Loucy (cell line): ENCODE results near the gene RER1.

Experiments used
- H2AFZ ChIP-seq: fragments of 200-600 bp; sonication (generic); 2 replicates; pipeline ENCODE4 v1.6.0; 2016; ENCODE audit warnings: antibody characterized with exemption, mild to moderate bottlenecking, low read length, moderate library complexity
- H3F3A ChIP-seq: fragments of 200-600 bp; 2 replicates; pipeline ENCODE4 v1.6.0; 2016; ENCODE audit warnings: antibody characterized with exemption, low read depth, mild to moderate bottlenecking
- H3K27me3 ChIP-seq: fragments of 200-600 bp; sonication (generic); 2 replicates; pipeline ENCODE4 v1.6.1; 2014; ENCODE audit warnings: low read length, mild to moderate bottlenecking; ENCODE audit not compliant: insufficient read depth, poor library complexity, severe bottlenecking
- H3K36me3 ChIP-seq: fragments of 200-600 bp; sonication (generic); 2 replicates; pipeline ENCODE4 v1.6.1; 2016; ENCODE audit warnings: low read length; ENCODE audit not compliant: insufficient read depth
- H3K4me1 ChIP-seq: fragments of 200-600 bp; sonication (generic); 2 replicates; pipeline ENCODE4 v1.5.1; 2014; ENCODE audit warnings: low read length, mild to moderate bottlenecking; ENCODE audit not compliant: insufficient read depth, poor library complexity, severe bottlenecking
- H3K4me2 ChIP-seq: fragments of 200-600 bp; sonication (generic); 2 replicates; pipeline ENCODE4 v1.6.0; 2014; ENCODE audit warnings: antibody characterized with exemption, low read length, low read depth, mild to moderate bottlenecking; ENCODE audit not compliant: poor library complexity, severe bottlenecking
- H3K4me3 ChIP-seq: fragments of 200-600 bp; sonication (generic); 2 replicates; pipeline ENCODE4 v1.5.1; 2014; ENCODE audit warnings: low read length, mild to moderate bottlenecking, mixed read lengths; ENCODE audit not compliant: poor library complexity, severe bottlenecking
- H3K79me2 ChIP-seq: fragments of 200-600 bp; sonication (generic); 2 replicates; pipeline ENCODE4 v1.6.1; 2014; ENCODE audit warnings: low read length; ENCODE audit not compliant: insufficient read depth
- H3K9ac ChIP-seq: fragments of 200-600 bp; sonication (generic); 2 replicates; pipeline ENCODE4 v1.6.0; 2014; ENCODE audit warnings: mild to moderate bottlenecking, low read depth, low read length, moderate library complexity; ENCODE audit not compliant: poor library complexity, severe bottlenecking
- H3K9me2 ChIP-seq: fragments of 200-600 bp; sonication (generic); replicated peaks from 2 replicates; pipeline ENCODE4 v1.6.1; 2016; ENCODE audit warnings: low read depth, low read length, mixed read lengths
- H3K9me3 ChIP-seq: fragments of 200-600 bp; sonication (generic); 2 replicates; pipeline ENCODE4 v1.6.1; 2014; ENCODE audit warnings: mild to moderate bottlenecking, antibody characterized with exemption, low read length, low read depth; ENCODE audit not compliant: insufficient read depth
- H4K20me1 ChIP-seq: fragments of 200-600 bp; sonication (generic); 2 replicates; pipeline ENCODE4 v1.6.0; 2014; ENCODE audit warnings: antibody characterized with exemption, low read length, mild to moderate bottlenecking; ENCODE audit not compliant: insufficient read depth, poor library complexity, severe bottlenecking
- CTCF ChIP-seq: fragments of 200-600 bp; sonication (generic); conservative IDR thresholded peaks from 2 replicates; pipeline ENCODE4 v1.5.1; 2014; ENCODE audit warnings: mild to moderate bottlenecking, antibody characterized with exemption, low read length
- EZH2phosphoT487 ChIP-seq: fragments of 200-600 bp; IDR thresholded peaks from 2 replicates; pipeline ENCODE4 v1.6.1; 2018; ENCODE audit warnings: antibody characterized with exemption, mild to moderate bottlenecking, moderate library complexity, borderline replicate concordance

The RER1 gene

DNA sequence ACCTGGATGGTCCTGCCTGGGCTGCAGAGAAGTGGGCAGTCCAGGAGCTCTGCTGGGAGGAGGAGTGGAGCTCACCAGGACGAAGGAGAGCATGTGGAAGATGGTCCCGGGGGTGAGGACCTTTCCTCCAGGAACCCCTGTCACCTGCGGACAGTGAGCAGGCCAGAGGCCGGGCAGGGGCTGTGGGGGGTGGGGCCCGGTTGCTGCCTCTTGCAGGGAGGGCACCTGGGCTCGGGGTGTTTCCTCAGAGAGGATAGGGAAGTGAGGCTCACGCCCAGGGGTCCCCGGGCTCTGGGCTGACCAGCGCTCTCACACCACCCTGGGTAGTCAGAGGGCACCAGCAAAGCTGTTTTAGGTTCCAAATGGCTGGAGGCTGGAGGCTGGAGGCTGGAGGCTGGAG lies 43.5 kb downstream of the RER1 start:
- Histone ChIP-seq H3K4me1 (no peaks in the 10 kb centered on the region), H3F3A (no peaks in the 10 kb centered on the region), H3K36me3 (no peaks in the 10 kb centered on the region), H2AFZ (no peak overlapping the region), H3K9me2 (no peaks in the 10 kb centered on the region), H4K20me1 (no peaks in the 10 kb centered on the region), H3K27me3 (no peaks in the 10 kb centered on the region), H3K79me2 (no peaks in the 10 kb centered on the region), H3K4me2 (no peak overlapping the region), H3K9me3 (peaks cover 2% of the 10 kb centered on the region; the same call in 1 of the 2 replicates), H3K9ac (no peak overlapping the region), H3K4me3 (no peak overlapping the region)
- TF ChIP-seq EZH2phosphoT487 (no peak), CTCF (no peak)

DNA sequence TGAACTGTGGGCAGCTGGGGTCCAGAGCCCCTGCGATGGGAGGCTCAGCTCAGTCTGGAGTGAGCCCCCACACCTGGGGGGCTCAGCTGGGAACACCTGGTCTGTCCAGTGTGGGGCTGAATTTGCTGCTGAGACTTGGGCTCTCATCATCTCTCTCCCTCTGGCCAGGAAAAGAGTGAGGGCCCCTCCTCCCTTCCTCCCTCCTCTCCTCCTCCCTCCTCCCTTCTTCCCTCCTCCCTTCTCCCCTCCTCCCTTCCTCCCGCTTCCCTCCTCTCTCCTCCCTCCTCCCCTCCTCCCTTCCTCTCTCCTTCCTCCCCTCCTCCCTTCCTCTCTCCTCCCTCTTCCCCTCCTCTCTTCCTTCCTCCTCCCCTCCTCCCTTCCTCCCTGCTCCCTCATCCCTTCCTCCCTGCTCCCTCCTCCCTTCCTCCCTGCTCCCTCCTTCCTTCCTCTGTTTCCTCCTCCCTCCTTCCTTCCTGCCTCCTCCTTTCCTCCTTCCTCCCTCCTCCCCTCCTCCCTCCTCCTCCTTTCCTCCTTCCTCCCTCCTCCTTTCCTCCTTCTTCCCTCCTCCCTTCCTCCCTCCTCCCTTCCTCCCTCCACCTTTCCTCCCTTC lies 44.2 kb downstream of the RER1 start:
- H3K9me3 ChIP-seq, result no peaks in the 10 kb centered on the region
- H3K4me2 ChIP-seq, result no peak overlapping the region
- no peaks in the 10 kb centered on the region for H3K4me1 ChIP-seq
- H3F3A ChIP-seq, result no peaks in the 10 kb centered on the region
- no peaks in the 10 kb centered on the region for H3K36me3 ChIP-seq
- no peak overlapping the region for H3K4me3 ChIP-seq
- H3K79me2 ChIP-seq, result no peaks in the 10 kb centered on the region
- no peaks in the 10 kb centered on the region for H4K20me1 ChIP-seq
- no peaks in the 10 kb centered on the region for H3K9me2 ChIP-seq
- H3K9ac ChIP-seq, result no peak overlapping the region
- no peaks in the 10 kb centered on the region for H3K27me3 ChIP-seq
- TF ChIP-seq CTCF (no peak), EZH2phosphoT487 (no peak)
- no peak overlapping the region for H2AFZ ChIP-seq

- Histone ChIP-seq H3K9ac (no peak overlapping the region), H3K79me2 (no peaks in the 10 kb centered on the region), H3K4me1 (no peaks in the 10 kb centered on the region), H2AFZ (no peak overlapping the region), H3F3A (no peaks in the 10 kb centered on the region), H3K4me2 (no peak overlapping the region), H3K9me3 (no peaks in the 10 kb centered on the region), H4K20me1 (no peaks in the 10 kb centered on the region), H3K9me2 (no peaks in the 10 kb centered on the region), H3K27me3 (no peaks in the 10 kb centered on the region), H3K4me3 (no peak overlapping the region), H3K36me3 (no peaks in the 10 kb centered on the region)
- TF ChIP-seq EZH2phosphoT487, result no peak
- no peak for TF ChIP-seq CTCF
Observed at GRCh38 chr1:2436876-2437275, 45.2 kb downstream of the RER1 start.
